Measurements from ENCODE around the gene PRKG1.

- TF ChIP-seq GABPA (IDR thresholded peaks at IDR 0.05; ENCODE audit: borderline replicate concordance, insufficient read depth, low read length) (no peak), RAD21 (IDR thresholded peaks at IDR 0.05 in 1 of 2, conservative IDR thresholded peaks at IDR 0.05 in 1 of 2; ENCODE audit: low read depth in 2 of 2, low read length in 2 of 2) (no peak), JUND (IDR thresholded peaks at IDR 0.05; ENCODE audit: low read length) (no peak), CTCF (IDR thresholded peaks at IDR 0.05; ENCODE audit: control extremely low read depth in 1 of 3, insufficient read depth in 1 of 3, low read depth in 1 of 3, low read length in 3 of 3) (no peak), POLR2A (IDR thresholded peaks at IDR 0.05; ENCODE audit: control extremely low read depth in 1 of 2, low read depth in 2 of 2, low read length in 2 of 2) (no peak), SRF (IDR thresholded peaks at IDR 0.05; ENCODE audit: low read depth, low read length) (no peak), EZH2 (IDR thresholded peaks at IDR 0.05; ENCODE audit: low read depth, low read length, severe bottlenecking) (no peak), HDAC2 (IDR thresholded peaks at IDR 0.05; ENCODE audit: borderline replicate concordance in 1 of 2, low read depth in 2 of 2, low read length in 2 of 2) (no peak), NRF1 (IDR thresholded peaks at IDR 0.05; ENCODE audit: low read depth, low read length) (no peak), CREB1 (IDR thresholded peaks at IDR 0.05) (no peak), SUZ12 (IDR thresholded peaks at IDR 0.05; ENCODE audit: low read length) (no peak)
Measured at GRCh38 chr10:51896849-51897248, 822.6 kb downstream of the PRKG1 start.

Measured in H1 (cell line).